IPS DF 4.7 (cell line): ENCODE data around the gene RASSF8.

Source experiments
- DNase-seq: peaks from one replicate; pipeline ENCODE4 v3.0.0-alpha.2; 2013; ENCODE audit warnings: low spot score; ENCODE audit errors: extremely low read depth

Gene RASSF8

DNA sequence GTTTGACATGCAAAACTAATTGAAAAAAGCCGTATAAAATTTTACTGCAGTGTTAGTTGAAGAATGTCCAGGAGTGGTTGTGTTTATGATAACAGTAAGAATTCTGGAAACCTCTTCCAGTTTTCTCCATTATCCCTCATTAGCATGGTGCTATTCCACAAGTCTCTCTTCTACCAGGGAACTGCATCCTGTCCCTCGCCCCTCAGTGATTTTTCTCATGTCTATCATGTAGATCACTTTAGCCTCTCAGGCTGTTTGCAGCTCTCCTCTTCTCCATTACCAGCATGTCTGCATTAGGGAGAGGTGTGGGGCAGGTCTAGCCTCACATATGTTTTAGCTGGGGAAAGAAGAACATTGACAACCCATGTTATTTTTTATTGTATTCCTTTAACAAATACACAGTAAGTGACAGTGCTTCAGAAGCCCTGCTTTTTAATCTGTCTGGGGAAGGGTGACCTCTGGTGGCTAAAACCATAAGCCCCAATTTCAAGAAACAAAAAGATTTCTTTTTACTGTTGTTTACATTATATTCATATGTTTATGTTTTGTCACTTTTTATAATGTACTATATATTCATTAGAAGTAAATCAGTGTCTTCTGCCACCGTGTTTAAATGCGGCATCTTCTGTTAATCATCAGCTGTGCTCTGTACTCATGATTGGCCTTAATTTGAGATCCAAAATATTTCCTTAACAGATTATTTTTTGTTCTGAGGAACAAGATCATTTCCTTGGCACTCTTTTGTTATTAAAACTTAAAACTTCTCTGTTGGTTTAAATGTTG lies 70.7 kb downstream of the RASSF8 start:
- no peak for DNase-seq

DNA sequence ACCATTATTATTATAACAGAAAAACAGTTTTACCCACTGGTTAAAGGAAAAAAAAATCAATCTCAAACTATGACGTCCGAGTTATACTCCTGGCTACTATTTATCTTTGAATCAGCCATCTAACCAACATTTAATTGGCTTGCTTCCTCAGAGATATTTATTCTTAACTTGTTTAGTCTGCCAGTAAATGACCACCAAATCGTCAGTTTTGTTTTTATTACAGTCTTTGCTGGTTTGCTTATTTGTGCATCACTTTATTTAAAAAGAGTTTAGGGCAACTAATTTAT lies 71.2 kb downstream of the RASSF8 start:
- DNase-seq: no peak

DNA sequence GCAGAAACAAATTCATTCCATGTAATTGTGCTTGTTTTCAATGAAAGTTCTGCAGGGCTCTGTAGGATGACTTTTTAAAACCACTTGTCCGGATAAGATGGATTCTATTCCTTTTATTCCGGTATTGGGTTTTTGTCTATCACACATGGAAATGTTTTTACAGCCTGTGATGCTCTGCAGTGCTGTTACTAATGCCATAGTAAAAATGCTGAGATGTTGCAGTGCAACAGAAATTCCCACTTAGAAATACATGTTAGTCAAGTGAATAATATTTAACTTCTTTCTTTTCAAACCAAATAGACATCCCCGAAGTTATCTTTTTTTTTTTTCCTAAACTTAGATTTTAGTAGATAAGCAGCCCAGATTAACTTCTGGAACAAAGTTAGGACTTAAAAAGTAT lies 71.9 kb downstream of the RASSF8 start:
- no peak for DNase-seq

DNA sequence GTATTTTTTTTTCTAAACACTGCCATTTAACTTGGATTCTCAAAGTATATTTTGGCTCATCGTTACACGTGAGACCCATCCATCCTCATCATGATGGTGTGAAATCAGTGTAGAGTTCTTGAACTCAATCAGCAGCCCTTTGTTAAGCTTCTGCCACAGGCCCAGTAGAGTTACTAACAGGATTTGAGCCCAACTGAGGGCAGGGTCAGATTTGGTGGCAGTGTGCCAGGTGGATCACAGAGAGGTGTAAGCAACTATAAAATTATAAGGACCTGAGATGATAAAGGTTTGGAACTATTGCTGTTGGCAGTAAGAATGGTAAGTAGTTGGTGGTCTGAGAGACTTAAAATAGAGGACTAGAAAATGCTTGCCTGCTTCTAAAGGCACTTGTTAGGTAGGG lies 72.8 kb downstream of the RASSF8 start:
- no peak for DNase-seq

DNA sequence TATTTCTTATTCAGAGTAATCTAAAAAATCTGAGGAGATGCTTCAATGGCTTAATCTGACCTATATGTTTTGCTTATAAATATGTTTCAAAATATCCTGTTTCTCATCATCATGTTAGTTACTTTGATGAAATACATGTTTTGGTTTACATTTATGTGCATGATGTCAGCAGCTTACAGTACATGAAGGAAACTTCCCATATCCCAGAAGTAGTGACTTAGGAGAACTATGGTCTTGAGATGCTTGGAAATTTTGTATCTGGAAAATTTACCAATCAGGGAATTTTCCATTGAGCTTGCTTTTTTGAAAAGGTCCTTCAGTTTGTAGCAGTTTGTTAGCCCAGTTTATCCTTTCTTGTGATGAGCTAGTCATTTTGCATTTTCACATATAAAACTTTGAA lies 73.3 kb downstream of the RASSF8 start:
- no peak for DNase-seq

DNA sequence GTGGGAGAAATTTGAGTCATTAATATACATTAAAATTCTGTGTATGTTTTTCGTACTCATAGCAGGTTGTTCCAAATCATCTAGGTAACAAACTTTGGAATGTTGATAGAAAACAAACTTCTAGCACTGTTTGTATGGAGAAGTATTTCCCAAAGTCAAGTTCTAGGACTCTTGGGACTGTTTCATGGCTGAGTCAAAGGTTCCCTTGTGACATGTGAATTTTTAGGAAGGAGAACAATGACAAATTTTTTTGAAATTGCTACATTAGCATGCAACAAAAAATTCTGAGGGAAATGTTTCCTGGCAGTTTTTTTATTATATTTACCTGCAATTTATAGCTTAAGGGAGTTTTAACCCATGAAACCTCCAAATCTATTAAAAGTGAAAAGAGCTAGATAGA lies 73.8 kb downstream of the RASSF8 start:
- DNase-seq: no peak

DNA sequence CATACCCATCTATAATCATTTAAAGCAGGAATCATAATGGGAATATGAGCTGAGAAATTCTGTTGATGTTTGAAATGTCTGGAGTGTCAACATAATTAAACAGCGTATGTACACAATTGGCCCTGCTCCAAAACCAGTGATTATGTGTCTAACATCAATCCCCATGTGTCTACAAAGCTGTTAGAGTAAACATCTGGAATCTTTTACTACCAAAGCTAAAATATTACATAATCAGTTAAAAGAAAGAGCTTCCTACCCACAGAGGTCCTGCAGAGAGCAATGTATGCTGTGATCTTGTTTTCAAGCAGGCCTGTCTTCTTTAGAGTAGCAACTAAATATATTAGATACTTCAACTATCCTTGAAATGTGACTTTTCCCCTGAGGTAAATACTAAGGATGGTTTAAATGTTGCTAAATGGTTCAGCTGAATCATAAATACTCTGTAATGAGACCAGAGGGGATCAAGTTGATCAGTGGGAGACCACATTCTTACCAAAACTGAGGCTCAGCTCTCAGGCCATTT lies 74.3 kb downstream of the RASSF8 start:
- DNase-seq: no peak

DNA sequence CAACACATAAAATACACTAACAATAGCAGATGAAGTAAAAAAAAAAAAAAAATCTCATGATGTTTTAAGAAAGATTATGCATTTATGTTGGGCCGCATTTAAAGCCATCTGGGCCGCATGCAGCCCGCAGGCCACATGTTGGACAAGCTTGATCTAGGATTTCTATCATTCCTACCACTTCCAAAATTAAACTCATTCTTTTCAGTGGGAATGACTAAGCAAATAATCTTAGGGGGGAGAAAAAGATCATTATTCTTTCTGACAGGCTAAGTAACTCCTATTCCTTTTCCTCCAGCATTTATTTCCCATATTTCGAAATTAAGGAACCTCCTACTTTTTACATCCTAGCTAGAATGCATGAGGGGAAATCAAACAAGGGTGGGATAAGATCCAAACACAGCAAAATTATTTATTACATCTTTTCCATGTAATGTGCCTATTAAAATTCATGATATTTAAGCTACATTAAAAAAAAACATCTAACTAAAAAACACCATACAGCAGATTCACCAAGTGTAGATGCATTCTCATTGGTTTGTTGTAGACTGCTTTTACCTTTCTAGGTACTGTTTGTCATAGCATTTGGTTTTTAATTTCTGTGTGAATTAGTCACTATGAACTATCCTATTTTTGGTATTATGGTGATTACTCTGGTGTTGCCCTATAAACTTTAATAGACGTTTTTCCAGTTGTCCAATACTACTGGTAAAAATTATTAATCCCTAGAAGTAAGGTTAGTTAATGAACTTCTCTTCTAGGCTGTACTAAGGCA lies 76.1 kb downstream of the RASSF8 start:
- DNase-seq: no peak

DNA sequence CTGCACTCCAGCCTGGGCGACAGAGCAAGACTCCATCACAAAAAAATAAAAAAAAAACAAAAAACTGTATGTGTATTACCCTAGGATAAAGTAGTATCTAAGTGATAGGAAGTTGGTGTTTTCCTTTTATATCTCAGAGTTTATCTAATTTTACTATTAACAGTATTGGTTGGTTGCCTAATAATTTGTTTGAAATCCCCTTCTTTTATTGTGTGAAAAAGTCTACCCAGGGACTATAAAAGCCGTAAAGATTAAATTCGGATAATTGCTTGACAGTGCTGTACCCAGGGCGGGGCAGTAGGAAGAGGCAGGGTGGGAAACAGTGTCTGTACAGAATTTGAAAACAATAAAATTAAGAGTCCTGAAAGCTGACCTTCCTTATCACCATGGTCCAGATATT lies 78.4 kb downstream of the RASSF8 start:
- DNase-seq: no peak

DNA sequence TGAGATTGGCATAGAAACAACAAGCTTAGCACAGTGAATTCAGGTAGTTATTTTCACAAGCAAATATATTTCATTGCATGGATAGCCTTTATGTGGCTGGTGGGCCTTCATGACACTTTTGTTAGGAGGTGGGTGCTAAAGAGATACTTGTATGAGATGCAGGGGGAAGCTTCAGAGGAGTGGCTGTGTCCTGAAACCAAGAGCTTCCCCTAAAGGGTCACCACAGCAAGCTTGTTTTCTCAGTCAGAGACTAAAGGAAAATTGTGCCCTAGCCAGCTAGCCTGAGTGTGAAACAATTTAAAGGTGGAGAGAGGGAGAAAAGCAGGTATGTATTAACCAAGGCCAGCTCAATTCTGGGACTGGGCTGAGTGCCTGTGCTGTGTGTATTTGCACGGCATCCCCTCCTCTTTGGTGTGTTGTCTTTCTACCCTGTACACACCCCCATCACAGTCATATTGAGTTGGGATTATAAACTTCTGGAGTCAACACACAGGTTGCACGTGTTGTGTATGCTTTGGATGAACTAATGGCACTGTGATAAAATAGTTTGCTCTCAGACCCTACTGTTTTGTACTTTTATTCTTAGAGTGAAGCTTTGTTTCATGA lies 79.2 kb downstream of the RASSF8 start:
- no peak for DNase-seq

DNA sequence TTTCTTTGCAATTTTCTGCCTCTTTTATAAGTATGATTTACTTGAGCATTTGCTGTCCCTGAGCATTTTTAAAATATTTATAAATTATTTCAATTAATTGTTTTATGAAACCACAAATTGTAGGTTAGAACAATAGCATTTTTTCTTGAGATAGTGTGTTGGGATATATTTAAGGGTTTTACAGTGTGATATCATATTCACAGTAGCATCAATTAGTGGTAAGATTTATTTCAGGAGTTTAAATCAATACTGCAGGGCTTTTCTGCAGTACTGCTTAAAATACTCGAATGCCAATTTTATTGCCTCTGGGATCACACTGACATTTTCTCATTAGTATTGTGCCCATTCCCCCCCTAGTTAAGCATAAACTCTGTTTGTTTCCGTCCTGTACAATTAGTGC lies 84.2 kb downstream of the RASSF8 start:
- no peak for DNase-seq

DNA sequence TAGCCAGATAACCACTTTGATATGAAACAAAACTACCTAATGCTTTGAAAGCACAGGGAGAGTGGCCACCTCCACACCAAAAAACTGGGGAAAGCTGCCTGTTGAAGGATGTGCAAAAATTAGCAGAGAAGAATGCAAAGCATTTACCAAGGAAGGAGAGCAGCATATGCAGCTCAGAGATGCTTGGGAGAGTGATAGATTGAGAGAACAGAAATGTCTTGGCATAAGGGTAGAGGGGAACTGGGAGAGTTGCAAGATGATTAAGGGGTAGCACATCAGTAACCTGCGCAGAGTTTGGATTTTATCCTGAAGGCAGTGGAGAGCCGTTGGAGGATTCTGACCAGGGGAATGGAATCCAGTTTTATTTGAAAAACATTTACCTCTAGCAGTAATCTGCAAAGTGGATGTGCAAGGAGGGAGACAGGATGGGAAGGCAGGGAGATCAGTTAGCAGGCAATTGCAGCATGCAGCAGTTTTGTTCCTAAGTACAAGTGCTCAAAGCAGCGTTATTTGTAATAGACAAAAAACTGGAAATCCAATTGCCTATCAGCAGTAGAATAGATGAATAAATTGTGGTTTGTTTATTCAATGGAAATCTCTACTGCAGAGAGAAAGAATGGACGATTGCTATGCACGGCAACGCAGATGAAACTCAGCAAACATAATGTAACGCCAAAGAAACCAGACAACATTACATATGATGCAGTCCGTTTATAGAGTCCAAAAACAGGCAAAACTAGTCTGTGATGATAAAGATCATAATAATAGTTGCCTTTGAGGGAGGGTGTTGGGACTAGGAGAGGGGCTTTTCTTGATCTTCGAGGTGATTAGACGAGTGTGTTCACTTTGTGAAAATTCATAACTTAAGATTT lies 84.9 kb downstream of the RASSF8 start:
- no peak for DNase-seq

DNA sequence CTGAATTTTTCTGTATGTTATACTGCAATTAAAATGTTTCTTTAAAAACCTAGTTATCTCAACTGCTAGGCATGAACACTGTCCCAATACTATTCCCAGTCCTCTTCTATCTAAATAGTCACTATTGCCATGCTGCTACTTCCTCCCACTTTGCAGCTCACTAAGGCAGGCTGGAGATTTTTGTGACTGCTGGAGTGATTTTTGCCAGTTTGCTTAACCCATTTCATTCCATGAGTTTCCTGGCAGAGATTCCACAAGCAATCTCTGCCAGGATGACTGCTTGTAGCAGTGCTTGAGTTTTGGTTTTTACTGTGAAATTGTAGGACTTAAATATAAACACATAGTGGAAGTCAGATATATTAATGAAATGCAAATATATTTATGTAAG lies 85.5 kb downstream of the RASSF8 start:
- no peak for DNase-seq

DNA sequence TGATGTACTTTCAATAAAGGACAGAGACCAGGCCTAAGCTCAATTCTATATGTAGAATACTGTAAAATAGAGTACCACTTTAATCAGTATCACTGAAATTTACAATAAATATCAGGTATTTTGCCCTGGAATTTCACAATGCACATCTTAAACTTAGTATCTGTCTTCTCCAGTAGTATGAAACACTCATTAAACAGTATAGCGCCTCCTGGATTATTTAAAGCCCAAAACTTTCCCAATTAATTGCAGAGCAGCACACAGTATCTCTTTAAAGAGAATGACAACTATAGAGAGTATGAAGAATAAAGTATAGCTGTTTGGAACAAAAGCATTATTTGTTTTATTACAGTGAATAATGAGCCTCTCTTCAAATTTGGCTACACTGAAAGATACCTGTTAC lies 86.1 kb downstream of the RASSF8 start:
- no peak for DNase-seq

DNA sequence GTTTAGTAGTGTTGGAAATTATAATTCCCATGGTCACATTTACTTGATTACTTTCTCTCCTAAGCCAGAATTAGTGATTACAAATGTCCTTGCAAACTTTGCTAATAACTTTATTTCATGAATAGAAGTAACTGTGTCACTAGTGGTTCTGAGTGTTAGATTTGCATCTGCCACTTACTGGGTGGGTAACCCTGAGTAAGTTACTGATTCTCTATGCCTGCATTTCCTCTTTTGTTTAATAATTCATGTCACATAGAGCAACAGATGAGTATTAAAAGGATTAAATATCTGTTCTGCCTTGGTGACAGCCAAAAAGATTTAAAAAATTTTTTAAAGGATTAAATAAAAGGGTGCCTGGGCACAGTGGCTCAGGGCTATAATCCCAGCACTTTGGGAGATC lies 87.7 kb downstream of the RASSF8 start:
- DNase-seq: no peak

DNA sequence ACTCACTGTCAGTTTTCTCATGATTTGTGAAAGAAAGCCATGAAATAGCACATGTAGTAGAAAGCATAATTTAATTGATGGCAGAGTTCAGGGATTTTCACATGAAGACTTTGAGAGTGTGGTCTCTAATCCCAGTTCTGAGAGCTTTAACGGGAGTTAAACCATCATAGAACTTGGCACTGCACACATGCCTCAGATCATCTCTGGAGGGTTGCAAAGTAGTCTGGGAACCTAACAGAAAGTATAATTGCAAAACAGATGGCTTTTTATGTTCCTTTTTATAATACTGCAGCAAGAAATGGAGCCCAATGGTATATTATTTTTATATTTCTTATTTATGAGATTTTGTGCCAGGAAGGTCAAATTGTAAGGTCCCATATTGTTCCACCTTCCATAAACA lies 88.4 kb downstream of the RASSF8 start:
- no peak for DNase-seq

DNA sequence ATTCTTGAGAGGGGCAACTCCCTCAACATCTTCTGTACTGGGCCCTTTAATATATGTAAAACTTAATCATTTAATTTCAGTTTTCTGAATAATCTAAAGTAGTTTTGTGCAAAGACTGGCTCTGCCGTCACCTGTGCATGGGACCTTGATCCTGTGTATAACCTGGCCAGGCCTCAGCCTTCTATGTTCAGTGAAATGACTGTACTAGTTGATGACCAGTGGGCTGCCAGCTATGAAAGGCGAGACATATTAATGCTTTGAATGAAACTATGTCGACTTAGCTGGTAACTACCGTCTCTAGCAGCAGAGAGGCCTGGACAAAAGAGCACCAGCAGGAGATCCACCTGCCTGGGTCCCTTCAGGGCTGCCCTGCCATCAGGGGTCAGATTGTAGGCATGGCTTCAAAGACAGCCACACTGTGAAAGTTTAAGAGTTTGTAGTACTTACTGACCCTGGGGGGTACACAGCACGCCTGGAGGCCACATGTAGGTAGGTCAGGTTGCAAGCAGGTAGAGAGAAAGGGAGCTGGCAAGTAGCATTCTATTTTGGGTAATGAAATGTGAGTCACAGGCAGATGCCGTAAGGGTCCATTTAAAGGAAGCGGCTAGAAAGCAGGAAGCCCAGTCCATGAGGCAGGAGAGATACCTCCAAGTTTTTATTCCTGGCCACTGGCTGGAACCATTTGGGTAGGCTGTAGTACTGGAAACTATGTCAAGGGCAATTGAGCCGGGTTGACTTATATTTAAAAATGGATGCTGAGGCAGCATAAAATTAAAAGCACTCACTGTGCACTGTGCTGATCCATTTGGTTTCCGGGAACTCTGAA lies 89.1 kb downstream of the RASSF8 start:
- peak; percentile 72 for DNase-seq

DNA sequence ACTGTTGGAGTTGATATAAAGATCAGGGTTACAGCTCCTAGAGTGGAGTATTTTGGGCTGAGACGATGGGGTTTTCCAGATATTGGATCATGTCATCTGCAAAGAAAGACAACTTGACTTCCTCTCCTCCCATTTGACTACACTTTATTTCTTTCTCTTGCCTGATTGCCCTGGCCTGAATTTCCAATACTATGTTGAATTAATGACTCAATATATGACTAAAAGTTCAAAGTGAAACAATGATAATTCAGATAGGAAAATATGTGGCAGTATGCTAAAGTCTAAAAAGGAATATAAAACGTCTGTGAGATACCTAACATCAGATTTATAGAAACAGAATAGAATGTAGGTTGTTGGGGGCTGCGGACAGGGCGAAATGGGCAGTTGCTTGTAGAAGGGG lies 94.2 kb downstream of the RASSF8 start:
- no peak for DNase-seq

DNA sequence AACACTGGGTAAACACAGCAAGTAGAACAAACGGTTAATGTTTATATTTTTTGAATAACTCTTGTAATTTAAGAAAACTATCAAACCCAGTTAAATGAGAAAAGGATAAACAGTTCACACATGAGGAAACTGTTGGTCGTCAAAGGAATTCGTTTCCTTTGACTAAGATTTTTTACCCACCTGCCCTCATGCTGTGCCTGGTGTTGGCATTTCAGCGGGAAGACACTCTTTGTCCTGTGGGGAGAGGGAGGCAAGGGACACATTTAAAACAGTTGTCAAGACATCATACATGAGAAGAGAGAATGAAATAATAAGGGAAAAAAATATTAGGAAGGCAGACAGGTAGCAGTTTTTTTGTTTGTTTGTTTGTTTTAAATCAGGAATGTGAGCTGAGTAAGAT lies 95.9 kb downstream of the RASSF8 start:
- DNase-seq: no peak

DNA sequence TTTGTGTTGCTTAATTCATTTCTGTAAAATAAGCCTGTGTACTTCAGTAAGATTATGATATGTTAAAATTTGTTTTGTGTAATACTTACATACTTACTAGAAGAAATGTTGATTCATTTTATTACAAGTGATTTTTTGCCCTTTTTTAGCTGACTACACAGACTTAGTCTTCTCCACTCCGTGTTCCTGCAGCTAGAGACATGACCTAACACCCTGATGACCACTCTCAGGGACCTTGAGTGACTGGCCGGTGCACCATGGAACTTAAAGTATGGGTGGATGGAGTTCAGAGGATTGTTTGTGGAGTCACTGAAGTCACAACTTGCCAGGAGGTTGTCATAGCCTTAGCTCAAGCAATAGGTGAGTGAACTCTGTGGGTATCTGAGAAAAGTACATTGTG lies 96.6 kb downstream of the RASSF8 start:
- no peak for DNase-seq

DNA sequence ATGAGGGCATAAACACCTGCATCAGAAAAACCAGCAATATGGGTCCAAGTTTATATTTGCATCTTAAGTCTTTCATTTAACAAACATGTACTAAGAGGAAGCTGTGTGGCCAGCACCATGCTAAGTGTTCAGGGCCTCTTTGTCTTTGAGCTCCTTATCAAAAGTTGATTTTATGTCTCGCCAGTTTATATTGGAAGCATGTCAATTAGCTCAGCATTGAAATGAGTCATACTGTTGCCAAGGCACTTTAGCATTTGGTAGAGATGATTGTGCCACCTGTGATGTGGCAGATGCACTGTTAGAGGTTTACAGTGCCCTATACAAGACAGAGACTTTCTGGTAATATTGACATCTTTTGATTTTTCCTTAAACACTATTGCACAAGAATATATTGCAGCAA lies 97.9 kb downstream of the RASSF8 start:
- DNase-seq: no peak
